Measurements from ENCODE around the gene ZRANB1.

The ZRANB1 gene

GRCh38 chr10:124994573-124995473 is 52.9 kb downstream of the ZRANB1 start:
- no peak for DNase-seq (ENCODE audit: low read depth)

- no peak for DNase-seq (ENCODE audit: low read depth)
Observed at GRCh38 chr10:124995605-124996004, 53.7 kb downstream of the ZRANB1 start.

DNA sequence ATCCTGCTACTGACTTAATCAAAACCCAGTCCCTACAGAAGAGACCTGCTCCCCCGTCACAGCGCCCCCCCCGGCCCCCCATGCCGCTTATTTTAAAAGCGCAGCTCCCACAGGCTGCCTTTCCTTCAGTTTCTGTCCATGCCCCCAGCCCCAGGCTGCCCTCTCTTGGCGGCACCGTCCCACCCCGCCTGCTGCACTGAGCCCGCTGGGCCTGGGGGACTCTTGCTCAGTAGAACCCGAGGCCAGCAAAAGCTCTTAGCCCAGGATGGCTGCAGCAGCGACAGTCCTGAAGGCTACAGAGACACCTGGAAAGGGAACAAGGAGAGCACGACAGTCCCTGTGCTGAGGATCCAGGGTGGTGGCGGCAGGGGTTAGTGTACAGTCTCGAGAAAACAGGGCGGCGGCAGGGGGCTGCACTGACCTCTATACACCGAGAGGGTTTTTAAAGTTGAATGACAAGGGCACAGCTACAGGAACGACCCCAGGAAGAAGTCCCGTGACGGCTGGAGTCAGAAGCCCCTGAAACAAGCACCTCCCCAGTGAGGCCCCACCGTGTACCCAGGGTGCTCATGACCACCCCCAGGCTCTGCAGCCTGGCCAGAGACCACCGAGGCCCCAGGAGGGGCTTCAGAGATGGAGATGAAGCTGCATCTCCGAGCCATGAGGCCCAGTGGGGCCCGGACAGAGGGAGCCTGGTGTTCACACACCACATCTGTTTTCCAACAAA is 54.4 kb downstream of the ZRANB1 start:
- no peak for DNase-seq (ENCODE audit: low read depth)

GRCh38 chr10:124996854-124997215 is 54.9 kb downstream of the ZRANB1 start:
- no peak for DNase-seq (ENCODE audit: low read depth)

DNA sequence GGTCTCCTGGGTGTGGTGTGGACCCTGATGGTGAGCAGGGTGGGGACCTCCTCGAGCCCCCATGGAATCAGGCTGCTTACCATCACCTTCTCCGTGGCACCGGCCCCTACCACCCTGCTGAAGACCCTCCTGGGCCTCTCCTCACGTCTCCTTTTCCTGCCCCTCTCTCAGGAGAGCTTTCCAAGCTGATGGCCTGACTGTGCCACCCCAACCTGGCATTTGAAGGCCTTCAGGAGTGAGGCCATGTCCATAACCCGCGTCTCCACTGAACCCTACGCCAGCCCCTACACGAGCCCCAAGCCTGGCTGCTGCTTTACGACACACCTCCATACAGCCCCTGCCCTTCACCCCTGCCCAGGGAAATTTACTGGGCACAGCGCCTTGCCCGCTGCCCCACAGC is 55.4 kb downstream of the ZRANB1 start:
- DNase-seq (ENCODE audit: low read depth) = no peak

- DNase-seq (ENCODE audit: low read depth) = no peak
Observed at GRCh38 chr10:124997771-124998623, 56.1 kb downstream of the ZRANB1 start.

DNA sequence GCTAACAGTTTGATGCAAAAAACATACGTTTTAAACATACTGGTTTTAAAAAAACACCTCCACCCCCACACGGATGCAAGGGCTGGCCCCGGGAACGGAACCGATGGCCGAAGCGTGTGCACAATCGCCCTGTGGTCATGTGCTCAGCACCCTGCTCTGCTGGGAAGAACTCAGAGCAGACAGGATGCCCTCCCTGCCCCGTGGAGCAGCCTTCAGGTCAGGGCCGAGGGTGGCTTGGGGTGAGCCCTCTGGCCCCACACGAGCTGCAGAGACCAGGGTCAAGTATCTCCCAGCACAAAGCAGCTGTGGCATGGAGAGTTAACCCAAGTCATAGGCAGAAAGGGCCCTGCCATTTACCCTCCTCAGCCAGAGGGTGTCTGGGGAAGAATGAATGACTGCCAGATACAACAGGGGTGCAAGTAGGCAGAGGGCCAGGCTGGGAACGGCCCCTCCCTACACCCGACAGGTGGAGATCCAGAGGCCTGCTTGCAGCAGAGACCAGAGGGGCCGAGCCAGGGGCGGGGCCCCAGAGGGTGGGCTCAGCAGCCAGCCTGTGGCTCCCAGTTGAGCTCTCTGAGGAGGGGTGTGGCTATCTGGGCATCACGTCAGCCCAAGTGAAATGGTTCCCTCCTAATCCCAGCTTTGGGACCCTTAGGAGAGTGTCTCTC is 56.8 kb downstream of the ZRANB1 start:
- no peak for DNase-seq (ENCODE audit: low read depth)

DNA sequence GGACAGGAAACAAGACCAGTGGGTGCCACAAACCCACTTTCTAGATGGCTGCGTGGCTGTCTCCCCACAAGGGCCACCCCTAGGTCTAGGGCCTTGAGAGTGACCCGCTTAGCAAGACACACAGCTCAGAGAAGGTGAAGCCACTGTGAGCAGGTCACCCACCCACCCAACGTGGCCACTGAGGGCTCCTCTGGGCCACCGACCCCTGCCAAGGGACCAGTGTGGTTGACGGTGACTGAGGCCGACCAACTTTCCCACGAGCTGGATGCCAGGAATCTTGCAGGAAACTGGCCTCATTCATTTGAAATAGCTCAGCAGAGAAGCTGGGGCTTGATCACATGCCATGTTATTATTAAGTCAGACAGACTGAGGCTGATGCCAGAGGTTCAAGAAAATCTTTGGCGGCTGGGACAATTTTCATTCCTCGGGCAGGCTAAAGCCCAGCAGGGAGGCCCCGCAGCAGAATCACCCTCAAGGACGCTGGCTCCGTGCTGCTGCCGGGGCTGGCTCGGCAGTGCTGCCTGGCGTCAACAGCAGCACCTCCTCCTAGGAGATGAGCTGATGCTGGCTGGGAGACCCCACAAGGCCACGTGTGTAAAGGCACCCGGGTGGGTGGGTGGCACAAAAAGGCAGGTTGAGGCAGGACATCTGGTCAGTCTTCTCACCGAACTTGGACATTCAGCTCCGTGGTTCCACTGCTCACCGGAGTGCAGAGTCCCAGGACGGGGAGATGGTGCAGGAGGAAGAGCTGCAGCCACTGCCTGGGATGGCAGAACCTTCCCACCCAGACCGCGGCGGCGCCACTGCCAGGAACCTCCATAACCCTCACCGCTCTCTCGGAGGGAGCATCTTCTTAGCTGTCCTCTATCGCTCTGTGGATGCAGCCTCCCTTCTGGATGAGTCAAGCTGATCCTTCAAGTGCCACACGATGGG is 57.8 kb downstream of the ZRANB1 start:
- DNase-seq (ENCODE audit: low read depth) = no peak

DNA sequence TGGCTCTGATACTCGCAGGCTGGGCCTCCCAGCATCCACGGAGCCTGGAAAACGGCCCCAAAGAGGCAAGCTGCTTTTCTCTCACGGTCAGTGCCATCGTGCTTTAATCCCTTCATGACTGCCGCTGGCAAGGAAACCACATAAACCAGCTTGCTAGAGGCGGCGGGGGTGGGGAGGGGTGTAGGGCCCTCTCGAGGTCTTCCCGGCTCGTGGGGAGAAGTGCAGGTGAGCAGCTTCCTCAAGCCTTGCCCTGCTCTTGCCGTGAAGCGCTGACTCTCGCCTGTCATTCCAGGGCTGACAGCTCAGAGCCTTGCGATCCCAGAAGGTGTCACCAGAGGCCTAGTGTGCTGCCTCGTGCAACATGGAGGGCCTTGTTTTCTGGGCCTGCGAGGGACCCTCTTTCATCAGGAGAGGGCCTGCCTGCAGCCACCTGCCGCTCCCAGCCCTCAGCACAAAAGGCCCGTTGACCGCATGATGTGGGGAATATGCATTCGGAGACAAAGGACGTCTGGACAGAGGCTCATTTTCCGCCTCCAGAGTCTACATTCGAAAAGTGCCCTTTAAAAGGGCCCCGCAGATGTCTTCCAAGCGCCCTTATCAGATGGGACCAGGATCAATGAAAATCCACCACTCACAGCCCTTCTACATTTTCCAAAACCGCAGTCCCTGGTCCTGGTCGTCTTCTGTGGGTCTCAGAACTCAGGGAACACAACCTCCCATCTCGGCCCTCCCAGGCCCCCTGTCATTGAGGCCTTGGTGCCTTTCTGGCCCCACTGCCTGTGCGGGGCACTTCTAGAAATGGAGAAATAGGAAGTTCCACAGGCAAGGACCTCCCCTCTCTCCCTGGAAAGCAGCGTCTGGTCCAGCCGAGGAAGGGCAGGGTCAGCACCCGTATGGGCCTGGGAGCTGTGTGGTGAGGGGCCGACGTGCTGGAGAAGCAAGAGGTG is 58.7 kb downstream of the ZRANB1 start:
- DNase-seq (ENCODE audit: low read depth) = no peak

DNA sequence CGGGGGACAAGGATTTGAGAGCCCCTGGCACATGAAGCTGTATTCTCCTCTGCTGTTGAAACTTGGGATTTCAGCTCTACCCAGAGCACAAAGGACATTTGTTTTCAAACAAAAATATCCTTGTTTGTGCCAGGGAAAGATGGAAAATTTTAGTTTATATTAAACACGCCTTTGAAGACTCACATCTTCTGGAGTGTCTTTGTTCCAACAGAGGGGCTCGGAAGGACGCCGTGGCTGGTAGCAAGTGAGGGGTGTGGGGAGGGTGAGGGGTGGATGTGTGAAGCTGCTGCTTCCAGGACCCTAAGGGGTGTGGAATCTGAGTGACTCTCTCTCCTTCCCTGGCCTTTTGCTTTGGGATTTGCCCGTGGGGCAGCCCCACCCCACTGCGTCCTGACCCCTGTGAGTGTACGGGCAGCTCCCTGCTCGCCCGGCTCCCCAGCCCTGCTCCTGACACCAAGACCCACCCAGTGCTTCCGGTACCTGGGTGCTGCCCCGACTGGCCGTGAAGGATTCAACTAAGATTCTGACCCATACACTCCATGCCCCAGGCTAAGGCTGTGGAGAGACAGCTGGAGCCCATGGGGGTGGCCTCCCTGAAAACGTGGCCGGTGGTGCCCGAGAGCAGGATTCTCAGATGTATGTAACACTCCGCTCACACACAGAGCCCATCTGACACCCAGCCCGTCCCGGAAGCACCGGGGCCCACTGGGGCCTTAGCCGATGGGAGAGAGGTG is 59.6 kb downstream of the ZRANB1 start:
- no peak for DNase-seq (ENCODE audit: low read depth)

DNA sequence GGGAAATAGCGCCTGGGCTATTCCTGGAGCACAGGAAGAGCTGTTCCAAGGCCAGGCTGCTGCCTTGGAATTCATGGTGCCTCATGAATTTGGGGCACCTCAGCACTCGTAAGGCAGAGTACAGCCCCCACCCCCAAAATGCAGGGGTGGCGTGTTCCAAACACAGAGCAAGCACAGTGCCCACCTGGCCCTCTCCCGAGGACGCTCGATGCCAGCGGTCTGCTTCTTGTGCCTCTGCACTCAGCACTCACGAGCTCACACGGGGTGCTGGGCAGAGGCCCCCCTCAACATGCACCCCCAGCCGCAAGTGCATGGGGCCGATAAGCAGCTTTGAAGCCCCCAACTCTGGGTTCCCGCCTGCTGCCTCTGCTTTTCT is 60.1 kb downstream of the ZRANB1 start:
- DNase-seq (ENCODE audit: low read depth) = no peak

GRCh38 chr10:125002423-125003145 is 60.7 kb downstream of the ZRANB1 start:
- no peak for DNase-seq (ENCODE audit: low read depth)

DNA sequence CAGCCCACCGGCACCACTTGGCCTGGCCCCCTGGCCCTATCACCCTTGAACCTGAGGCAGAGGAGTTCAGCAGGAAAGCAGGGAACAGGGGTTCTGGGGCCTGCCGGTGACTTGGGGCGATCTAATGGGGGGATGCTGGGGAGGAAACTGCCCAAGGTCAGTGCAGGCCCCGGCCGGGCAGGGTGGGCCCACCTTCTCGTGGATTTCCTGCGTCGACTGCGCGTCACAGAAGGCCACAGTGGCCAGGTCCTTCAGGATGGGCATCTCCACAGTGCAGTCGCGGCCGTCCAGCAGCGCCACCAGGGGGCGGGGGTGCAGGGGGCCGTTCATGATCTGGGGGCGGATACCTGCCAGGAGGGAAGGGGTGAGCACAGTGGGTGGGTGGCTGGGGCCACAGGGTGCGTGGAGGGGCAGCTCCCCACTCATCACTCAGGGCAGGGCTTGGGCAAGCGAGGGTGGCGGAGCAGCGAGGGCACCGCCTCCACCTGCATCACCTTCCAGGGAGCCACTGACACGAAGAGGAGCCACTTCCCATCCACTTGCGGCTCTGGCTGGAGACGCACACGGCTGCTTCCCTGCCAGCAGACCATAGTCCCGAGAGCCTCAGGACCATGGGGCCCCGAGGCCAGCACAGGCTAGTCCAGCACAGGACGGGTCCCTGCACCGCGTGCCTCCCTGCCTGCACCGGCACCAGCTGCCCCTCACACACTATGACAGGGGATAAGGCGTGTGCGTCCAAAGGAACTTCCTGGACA is 61.4 kb downstream of the ZRANB1 start:
- no peak for DNase-seq (ENCODE audit: low read depth)

- no peak for DNase-seq (ENCODE audit: low read depth)
Observed at GRCh38 chr10:125003901-125004467, 62.1 kb downstream of the ZRANB1 start.

DNA sequence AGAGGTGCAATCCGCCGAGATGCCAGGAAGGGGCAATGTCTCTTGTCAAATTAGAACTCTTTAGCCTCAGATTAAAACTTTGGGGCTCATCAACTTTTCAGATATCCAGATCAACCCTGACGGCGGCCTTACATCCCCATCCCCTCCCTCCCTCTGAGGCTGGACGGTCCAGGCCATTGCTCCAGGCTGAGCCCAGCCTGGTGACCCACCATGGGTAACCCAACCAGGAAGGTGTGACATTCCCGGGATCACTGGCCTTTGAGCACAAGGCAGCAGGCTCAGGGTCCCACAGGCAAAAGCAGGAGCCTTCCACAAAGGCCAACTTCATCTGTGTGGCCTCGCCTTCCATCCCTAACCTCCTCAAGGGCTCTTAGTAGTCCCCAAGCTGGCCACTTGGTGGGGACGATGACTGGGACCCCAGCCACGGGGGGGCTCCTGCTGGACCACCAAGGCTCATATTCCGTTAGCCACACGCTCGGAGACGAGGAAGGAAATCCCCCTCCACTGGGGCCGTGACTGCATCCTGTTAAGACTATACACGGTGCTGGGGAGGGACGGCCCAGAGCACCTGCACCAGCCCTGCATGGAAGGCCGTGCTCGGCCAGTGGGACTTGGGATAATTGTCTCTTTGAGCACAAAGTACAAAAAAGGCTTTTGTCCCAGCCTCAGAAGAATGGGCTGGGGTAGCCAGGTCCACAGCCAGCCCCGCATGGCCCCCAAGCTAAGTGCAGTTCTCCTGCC is 62.8 kb downstream of the ZRANB1 start:
- DNase-seq (ENCODE audit: low read depth) = no peak
